HG03575 (cell line): ENCODE results near the gene TP63.
"Not testable (repeated sequence)": the region's sequence is repeated elsewhere in the genome, so short reads cannot be mapped to it uniquely, and the experiment has no call there.

Experiments used
- ATAC-seq: cut with Tn5 transposase; IDR thresholded peaks from one replicate; pipeline ENCODE4 v1.9.1; 2021; ENCODE audit not compliant: unreplicated experiment, insufficient number of reproducible peaks, low FRiP score; ENCODE audit errors: extremely low read depth

Gene TP63

DNA sequence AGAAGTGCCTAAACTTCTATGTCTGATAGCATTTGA is at the start of gene TP63:
TP63 (plus strand) TSS at position 17 of the 36 bp plus-strand sequence. CDS start 127 bp downstream, outside the sequence.
- no peak for ATAC-seq

DNA sequence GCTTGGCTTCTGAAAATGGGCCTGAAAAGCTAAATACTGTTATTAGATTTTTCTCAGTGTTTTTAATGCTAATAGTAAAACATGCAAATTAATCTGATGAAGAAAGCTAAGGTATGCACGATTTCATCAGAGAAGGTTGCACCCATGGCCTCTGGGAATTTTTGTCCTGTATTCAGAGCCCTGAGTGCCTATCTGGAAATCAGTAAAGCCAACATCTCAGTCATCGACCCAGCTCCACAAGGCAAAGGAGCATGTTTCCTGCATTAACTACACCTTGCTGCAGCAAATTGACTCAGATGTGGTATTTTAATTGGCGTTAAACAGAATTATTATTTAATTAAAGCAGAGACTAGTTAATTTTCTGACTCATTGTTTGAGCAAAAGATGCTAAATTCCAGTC is 49.0 kb upstream of the TP63 start:
- no peak for ATAC-seq

DNA sequence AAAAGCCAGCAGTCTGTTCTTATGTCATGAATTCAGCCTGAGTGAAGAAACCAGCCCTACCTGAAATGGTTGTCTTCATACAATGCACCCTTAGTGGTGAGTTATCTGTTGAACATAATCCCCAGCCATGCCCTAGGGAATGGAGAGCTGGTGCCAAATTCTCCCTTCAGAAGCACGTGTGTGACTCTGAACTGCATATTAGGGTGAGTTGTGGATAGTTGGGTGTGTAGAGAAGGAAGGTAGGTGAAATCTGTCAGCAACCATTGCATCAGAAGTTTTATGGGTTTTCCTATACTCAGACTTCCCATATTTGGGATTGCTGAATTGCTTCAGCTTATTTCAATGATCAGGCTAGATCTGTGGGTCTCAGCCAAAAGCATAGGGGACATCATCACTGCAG is 46.5 kb upstream of the TP63 start:
- ATAC-seq = no peak

DNA sequence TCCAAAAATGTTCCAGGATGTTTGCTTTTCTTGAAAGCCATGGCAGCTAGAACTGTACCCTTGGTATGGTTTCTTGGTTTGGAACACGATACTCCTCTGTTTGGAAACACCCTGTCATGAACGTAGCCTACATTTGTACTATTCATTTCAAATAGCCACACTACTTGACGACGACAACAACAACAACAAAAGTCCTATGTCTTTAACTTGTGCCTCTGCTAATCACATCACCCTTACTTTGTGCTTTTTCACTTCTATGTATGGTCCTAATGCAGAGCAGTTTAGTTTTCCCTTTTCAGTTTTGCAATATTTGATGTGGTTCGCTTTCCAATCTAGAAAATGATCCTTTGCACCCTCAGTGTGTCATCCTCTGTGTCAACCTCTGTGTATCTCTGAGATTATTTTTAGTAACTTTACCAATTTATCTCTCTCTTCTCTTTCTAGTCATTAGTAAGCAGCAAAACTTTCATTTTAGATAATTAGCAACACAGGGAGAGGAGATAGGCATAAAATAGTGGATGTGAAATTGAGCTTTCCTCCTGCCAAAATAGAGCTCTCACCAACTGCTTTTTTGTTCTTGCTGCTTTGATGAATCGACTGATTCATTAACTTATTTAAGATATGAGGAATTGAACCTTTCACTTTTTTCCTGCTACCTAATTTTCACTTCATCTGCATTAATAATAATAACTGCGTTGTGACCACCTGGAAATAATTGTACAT is 44.1 kb upstream of the TP63 start:
- peak; percentile 60 for ATAC-seq

DNA sequence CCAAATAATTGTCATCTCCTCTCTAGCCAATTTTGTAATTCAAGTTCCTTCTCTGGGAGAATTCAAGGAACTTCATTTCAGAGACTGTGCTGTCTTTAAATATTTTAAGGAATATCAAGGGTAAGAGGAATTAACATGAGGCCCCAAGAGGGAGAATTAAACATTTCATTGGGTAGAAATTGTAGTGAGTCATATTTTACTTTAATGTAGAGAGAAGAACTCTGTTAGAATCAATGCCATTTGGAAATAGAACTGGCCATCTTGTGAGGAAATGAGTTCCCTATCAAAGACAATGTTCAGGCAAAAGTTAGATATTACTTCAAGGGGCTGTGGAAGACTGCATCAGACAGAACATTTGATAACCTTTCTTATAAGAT is 43.5 kb upstream of the TP63 start:
- ATAC-seq = no peak

DNA sequence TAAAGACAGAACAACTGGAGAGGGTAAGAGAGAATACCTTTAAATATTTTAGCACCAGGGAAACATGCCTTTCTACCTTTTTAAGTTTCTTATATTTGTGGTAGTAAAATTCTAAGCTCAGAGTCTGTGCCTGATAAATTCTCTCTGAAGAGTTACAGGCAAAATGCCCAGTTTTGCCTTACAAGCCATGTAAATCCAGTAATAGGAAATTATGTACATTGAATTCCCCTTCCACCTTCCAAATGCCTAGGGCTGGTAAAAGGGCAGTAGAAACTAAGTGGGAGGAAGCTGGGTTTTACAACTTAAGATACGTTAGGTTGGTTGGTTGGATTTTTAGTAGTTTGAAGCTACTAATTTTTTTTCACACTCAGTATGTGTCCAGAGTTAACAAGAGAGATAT is 43.1 kb upstream of the TP63 start:
- ATAC-seq = no peak

DNA sequence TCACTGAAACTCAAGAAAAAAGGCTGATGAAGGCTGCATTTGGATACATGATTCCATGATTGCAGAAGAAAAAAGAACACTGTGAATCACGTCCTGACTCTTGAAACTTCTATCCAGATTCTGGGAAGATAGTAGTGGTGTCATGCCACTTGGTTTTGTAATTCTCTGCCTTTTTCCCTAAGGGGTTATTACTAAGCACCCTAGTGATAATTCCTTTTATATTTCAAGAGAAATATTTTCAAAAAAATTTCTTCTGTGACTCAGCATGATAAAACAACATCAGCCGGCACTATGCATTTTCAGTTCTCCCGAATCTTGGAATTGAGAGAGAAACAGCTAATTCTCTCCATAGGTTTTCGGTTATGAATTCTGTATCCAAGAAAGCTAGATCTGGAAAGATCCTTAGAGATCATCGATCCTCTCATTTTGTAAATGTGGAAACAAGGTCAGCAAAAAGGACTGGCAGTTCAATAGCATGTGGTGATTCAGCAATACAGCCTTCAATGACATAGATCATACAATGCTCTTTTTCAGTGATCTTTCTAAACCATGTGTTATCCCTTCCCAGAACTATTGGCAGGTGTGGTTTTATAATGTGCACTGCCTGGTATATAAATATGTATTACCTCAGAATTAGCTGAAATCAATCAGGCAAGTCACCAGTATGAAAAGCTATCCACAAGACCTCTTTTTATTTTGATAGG is 42.6 kb upstream of the TP63 start:
- ATAC-seq = no peak

DNA sequence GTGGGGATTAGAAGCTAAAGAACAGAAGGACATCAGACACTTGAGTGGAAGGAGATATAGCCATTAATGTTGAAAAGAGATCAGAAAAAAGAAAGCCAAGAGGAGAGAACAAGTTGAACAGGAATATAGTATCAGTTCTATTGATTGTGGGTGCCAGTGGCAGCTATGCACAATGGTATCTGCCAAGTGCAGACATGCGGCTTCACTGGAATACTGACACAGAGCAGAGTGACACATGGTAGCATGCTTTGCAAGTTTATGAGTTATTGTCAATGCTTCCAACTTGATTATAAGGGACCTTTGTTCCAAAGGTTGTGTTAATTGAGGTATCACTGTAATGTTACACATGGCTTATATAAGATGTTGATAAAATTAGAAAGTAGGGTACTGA is 42.0 kb upstream of the TP63 start:
- ATAC-seq = no peak

DNA sequence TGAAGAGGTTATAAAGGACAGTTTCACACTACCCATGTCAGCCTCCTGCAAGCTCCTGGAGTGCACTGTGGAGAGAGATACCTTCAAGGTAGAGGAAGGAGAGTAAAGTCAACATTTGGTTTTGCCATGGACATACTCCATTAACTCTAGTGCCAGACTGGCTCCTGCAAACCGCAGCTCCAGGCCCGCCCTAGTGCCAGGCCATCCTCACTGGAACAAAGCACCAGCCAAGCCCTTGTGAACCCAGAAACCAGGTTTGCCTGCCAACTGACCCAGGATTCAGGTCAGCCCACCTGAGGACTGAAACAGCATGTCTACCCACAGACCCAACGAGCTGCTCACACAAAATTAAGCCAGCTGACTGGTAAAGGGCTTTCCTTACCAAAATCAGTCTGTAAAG is 41.0 kb upstream of the TP63 start:
- no peak for ATAC-seq

DNA sequence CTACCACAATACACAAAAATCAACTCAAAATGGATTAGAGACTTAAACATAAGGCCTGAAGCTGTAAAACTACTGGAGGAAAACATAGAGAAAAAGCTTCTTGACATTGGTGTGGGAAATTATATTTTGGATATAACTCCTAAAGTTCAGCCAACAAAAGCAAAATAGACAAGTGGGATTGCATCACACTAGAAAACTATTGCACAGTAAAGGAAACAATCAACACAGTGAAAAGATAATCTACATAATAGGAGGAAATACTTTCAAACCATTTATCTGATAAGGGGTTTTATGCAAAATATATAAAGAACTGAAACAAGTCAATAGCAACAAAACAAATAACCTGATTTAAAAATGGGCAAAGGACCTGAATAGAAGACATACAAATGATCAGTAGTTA is 37.6 kb upstream of the TP63 start:
- ATAC-seq = no peak

DNA sequence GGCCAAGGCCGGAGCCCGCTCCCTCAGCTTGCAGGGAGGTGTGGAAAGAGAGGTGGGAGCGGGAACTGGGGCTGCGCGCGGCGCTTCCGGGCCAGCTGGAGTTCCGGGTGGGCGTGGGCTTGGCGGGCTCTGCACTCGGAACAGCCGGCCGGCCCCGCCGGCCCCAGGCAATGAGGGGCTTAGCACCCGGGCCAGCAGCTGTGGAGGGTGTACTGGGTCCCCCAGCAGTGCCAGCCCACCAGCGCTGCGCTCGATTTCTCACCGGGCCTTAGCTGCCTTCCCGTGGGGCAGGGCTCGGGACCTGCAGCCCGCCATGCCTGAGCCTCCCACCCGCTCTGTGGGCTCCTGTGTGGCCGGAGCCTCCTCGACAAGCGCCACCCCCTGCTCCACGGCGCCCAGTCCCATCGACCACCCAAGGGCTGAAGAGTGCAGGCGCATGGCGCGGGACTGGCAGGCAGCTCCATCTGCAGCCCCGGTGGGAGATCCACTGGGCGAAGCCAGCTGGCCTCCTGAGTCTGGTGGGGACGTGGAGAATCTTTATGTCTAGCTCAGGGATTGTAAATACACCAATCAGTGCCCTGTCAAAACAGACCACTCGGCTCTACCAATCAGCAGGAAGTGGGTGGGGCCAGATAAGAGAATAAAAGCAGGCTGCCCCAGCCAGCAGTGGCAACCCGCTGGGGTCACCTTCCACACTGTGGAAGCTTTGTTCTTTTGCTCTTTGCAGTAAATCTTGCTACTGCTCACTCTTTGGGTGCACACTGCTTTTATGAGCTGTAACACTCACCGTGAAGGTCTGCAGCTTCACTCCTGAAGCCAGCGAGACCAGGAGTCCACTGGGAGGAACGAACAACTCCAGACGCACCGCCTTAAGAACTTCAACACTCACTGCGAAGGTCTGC is 34.9 kb upstream of the TP63 start:
- ATAC-seq = not testable (repeated sequence)

DNA sequence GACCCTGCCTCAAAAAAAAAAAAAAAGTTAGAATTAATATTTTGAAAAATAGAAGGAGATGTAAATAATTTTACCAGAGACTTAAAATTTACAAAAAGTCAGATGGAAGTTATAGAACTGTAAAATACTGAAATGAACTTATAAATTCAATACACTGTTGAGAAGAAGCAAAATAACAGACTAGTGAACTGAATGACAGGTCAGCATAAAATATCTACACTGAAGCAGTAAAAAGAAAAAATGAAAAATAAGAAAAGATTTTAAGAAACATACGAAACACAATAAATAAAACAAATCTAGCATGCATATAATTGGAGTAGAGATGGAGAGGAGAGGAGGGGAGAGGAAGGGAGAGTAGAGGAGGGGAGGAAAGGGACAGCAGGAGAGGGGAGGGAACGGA is 33.3 kb upstream of the TP63 start:
- no peak for ATAC-seq

DNA sequence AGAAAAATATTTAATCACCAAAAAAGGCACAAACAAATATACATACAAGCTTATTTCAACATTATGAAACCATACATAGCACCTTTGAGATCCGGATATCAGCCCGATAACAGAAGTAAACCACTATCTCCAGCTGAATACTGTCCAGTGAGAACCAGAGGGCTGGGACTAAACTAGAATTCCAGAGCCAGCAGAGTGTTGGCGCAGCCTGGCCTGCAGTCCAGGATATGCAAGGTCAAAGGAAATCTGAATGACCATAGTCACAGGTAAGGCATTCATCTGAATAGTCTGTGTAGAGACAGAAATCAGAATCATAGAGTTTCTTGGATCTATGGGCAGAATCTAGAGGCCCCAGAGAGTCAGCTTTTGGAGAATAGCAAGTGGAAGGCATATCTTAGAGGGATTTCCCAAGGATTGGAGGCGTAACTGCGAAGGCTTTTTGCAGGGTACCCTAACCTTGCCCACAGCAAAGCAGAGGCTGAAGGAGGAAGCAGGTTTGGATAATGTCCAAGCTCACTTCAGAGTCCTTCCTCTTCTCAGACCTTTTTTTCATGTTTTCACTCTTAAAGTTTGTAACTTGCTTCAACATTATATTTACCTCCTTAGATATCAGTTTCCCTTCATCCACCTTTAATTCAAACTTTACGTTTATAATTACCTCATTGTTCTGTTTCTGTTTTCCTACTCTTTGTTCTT is 32.5 kb upstream of the TP63 start:
- no peak for ATAC-seq

DNA sequence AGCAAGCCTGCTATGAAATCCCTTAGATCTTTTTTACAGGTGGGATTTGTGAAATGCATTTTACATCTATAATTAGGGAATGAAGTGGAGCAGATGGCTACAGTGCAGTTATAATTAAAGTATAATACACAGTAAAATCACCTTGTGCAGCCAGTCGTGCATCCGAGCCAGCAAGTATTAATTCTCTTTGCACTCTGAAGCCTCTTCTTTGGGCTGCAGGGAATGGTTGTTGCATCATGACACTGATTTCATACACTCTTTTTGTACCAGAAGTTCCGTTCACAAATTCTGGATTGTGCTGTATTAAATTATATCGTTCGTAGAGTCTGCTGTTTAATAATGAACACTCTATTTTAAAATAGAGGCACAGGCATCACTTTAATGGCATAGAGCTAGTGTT is 28.7 kb upstream of the TP63 start:
- ATAC-seq = no peak

DNA sequence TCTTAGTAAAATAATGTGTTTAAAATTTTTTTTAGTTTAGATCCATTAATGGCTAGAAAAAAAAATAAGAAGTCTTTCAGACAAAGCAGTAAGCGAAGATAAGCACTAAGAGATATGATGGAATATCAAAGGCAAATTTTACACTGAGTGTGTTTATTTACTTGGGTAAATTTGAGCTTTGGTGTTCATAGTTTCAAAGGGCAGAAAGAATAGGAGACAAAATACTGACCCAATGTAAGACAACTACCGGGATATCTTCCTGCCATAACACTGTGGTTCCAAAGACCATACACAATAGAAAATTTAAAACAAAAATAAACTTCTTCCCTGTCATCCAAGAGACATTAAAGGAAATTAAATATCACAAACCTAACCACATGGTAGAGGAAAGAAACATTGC is 25.5 kb upstream of the TP63 start:
- ATAC-seq = no peak

DNA sequence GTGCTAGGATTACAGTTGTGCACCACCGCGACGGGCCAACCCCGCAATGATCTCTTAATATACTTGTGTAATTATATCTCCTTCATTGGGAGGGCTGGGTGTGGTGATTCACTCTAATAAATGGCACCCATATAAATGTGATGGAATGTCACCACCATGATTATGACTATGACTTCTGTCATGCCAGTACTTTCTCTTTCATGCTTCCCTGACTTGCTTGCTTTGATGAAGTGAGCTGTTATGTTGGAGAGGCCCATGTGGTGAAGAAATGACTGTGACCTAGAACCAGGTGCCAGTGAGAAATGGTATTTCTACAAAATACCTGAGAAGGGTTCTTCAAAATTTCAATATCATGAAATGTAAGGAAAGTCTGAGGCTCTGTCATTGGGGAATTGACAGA is 24.4 kb upstream of the TP63 start:
- ATAC-seq = no peak

DNA sequence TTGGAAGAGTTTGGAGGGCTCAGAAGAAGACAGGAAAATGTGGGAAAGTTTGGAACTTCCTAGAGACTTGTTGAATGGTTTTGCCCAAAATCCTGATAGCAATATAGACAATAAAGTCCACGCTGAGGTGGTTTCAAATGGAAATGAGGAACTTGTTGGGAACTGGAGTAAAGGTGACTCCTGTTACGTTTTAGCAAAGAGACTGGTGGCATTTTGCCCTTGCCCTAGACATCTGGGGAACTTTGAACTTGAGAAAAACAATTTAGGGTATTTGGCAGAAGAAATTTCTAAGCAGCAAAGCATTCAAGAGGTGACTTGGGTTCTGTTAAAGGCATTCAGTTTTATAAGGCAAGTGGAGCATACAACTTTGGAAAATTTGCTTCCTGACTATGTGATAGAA is 18.5 kb upstream of the TP63 start:
- not testable (repeated sequence) for ATAC-seq

DNA sequence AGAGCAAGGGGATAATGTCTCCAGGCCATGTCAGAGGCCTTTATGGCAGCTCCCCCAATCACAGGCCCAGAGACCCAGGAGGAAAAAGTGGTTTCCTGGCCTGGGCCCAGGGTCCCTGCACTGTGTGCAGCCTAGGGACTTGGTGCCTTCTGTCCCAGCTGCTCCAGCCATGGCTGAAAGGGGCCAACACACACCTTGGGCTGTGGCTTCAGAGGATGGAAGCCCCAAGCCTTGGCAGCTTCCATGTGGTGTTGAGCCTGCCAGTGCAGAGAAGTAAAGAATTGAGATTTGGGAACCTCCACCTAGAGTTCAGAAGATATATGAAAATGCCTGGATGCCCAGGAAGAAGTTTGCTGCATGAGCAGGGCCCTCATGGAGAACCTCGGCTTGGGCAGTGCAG is 18.1 kb upstream of the TP63 start:
- ATAC-seq = no peak

DNA sequence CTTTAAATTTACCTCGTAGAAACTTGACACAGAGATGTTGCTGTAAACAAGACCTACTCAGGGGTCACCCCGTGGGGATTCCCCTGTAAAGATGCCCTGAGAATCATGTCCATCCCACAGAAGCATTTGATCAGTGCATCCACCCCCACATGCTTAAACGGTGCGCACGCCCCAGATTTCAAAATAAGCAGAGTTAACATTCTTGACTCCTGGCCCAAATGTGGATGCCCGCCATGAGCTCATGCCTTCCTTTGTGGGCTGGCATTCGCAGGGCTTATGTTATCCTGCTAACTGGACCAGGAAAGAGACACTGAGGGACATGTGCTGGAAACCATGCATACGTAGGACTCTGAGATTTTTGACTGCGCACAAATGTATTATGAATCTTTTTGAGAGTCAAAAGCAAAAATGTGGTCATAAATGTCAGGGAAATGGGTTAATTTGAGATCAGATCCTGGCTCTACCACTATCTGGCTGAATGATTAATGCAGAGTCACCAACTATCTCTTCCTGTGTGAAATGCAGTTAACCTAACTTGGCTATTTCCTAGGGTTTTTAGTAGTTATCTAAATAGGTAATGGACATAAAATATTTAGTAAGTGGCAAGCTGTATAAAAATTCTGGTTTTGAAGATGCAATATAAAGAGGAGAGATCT is 9.1 kb upstream of the TP63 start:
- ATAC-seq = no peak

DNA sequence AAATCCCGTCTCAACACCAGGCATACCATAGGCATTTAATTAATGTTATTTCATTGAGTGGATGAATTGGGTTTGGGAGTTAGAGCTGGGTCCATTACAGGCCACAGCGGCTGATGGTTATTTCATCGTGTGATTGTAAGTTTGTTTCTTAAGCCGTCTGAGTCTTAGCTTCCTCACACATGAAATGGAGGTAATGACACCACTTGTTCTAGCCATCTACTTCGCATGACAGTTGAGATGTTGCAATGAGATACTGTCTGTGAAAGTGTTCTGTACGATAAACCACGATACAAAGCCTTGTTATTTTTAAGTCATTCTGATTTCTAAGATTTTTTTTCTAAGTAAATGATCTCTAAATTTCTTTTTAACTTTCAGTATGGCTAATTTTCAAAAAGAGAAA is 8.6 kb upstream of the TP63 start:
- ATAC-seq = no peak
